HG02973 (cell line): ENCODE data around the gene PHF14.

Source experiments
- ATAC-seq: cut with Tn5 transposase; IDR thresholded peaks from one replicate; pipeline ENCODE4 v1.9.1; 2021; ENCODE audit warnings: moderate library complexity; ENCODE audit not compliant: unreplicated experiment

Gene PHF14

DNA sequence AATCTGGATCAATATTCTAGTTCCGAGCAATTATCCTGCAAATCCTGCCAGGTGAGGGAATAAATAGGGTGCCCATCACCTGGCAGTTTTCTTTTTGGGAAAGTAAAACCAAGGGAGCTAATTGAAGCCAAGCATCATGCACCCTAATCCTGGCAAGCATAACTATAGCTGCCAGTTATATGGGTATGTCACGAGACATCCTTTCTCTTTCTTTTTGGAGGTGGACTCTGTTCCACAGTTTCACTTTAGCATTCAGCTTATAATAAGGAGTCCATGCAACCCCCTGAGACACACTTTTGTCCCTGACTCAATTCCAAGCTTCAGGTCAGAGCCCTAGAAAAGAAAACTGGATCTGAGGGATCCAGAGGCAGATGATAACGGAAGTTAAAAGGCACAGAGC is 222.5 kb downstream of the PHF14 start:
- no peak for ATAC-seq

DNA sequence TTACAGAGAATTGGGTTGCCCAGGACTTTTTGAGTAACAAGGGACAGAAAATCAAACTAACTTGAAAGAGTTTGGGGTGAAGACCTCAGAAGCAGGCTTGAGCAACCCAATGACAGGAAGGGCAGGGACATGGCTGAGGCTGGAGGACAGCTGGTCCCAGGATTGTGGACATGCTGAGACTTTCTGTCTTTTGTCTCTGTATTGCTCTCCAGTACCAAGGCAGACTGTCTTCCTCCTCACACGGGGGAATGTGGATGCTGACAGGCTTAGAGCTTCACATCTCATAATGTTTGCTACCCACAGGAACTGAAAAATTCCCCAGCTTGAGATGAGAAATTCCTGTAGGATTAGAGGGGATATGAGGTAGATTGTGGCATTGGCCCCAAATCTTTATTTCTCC is 229.6 kb downstream of the PHF14 start:
- no peak for ATAC-seq

DNA sequence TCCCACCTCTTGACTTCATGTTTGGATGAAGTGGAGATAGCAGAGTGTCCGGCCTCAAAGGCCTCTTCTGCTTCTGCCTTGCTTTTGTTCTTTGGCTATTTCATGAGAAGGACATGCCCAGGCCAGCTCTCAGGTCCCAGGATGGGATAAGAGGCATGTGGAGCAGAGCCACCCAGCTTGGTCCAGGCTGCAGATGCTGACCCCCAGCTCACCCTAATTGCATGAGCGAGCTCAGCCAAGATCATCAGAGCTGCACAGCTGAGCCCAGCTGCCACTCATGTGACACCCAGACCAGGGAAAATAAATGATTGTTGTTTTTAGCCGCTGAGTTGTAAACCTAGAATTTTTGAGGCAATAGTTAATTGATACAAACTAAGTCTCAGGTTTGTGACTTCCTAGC is 230.0 kb downstream of the PHF14 start:
- ATAC-seq = no peak

DNA sequence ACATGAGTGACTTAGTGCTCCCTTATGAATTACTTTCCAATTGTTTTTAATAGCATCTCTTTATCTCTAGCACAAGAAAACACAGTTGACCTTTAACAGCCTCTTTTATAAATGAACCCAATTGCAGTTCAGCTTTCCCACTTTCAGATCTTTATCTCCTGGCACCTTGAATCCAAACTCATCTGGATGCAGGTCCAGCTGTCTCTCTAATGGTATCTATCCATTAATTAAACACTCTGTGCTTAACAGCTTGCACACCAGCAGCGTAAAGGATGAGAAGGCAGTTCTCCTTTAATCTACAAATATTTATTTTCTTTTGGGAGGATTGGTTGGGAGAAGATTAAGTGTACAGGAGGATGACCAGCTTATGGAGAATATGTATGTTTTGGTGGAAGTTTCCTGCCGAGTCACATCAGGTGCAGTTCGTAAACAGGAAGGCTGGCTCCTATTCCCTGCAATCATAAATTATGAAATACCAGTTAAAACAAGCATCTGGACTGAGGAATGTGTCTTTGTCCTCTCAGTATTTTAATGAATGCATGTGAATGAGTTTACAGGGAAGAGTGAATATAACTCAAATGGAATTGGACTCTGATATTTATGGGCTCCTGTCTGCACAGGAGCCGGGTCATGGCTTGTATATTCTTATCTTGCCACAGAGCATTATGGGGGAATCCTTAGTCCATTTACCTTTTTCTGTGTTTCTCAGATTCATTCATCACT is 232.7 kb downstream of the PHF14 start:
- no peak for ATAC-seq

DNA sequence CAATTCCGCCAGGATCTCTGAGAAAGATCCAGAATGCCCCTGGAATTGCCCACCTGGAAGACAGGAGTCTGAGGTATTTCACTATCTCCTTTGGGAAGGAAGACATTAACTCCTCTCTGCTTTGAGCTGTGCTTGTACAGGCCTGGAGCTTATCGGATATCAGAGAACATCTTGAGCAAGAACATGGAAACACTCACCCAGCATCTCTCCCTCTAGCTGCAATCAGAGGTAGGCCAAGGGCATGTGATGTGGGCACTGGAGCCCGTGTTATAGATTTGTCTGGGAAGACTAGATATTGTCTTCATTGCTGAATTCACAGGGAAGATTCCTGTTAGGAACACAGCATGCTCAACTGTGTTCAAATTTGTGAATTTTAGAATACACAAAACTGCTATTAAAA is 233.9 kb downstream of the PHF14 start:
- no peak for ATAC-seq

DNA sequence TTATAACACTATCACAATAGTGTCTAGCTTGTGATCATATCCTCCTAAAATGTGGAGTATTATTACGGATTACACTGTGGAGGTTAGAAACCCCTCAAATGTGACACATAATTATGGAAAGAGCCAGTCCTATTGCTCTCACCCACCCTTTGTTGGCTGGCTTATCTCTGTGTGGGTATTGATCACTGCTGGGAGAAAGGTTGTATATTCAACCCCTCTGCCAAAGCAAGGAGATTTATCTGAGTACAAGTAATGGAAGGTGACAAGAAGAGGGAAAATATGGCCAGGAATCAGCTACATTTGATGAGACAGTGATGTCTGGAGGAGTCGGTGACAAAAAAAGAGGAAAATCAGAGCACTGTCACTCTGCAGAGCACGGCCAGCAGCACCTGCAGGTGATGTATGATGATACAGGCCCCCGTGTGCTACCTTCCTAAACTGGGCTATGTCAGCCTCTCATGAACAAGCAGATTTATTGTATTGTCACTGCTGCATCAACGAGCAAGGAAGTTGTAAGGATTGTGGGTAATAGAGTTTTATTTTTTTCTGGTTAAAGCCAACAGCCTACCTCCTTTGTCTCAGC is 235.3 kb downstream of the PHF14 start:
- no peak for ATAC-seq

DNA sequence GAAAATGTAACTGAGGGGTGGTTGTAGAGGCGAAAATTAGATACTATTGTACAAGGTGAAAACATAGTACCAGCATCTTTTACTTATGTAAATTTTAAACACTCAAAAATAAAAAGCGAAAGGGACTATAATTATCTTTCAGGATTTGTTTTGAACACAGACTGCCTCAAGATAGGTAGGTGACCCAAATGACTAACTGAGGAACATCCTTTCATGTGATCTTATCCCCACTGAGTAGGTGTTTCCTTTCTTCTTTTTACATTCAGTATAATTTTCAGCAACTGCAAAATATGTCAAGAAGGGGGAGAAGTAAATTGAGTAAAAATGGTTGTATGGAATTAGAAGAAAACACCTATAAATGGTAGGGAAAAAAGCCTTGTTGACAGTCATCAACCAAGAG is 236.7 kb downstream of the PHF14 start:
- ATAC-seq = no peak

DNA sequence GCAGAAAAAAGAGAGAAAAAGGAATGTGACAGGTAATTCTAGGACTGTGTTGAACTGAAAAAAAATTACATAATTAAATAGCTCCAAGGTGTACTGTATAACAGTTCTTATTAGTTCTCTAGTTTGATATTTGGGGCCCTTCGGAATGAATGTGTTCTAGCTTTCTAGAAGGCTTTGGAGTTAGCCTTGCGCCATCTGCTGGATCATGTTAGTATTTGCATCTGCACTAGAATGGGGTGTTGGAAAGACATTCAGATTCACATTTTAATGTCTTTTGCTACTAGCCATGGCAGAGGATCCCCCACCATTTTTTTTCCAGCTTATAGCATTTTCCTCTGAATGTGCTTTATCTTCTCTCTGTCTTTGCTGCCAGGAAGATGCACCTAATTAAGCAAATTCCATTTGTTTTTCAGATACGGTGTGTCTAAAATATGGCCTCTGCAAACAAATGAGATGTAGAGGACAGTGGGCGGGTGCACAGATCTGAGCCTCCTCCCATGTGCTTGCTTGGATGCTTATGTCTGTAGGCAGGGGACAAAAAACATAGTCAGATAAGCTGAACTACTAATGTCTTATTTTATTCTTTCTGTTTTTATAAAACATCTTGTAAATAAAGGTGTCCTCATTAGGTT is 238.5 kb downstream of the PHF14 start:
- peak; percentile 88 for ATAC-seq

DNA sequence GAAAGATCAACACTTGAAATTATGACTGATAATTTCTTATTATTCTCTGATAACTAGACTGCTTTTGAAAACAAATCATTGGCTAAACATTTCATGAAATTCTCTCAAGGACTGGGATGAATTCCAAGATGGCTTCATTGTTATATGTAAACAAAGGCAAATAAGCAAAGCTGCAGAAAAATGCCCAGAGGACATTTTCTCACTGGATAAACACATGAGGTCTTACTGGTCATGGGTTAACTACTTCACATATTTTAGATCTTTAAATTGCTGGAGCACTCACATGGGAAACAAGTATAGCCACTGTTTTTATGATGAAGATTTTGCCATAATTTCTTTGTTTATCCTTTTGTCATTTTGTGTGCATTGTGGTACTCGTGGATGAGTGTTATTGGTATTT is 239.1 kb downstream of the PHF14 start:
- ATAC-seq = no peak

DNA sequence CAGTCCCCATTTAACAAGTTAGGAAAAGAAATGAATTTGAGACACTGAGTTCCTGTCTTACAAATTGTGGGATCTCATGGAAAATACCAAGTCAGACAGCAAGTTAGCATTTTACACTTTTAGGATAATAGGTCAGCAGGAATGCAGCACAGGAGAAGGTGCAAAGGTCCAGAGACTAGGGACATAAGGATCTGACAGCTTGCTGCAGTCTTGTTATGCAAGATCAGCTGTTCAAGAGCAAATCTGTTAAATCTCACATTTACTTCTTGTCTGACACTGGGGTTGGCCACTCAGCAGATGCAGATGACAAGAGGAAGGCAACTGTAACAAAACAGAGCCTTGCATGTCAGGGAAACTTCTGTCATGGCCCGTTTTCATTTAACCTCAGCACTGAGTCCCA is 239.6 kb downstream of the PHF14 start:
- ATAC-seq = no peak

DNA sequence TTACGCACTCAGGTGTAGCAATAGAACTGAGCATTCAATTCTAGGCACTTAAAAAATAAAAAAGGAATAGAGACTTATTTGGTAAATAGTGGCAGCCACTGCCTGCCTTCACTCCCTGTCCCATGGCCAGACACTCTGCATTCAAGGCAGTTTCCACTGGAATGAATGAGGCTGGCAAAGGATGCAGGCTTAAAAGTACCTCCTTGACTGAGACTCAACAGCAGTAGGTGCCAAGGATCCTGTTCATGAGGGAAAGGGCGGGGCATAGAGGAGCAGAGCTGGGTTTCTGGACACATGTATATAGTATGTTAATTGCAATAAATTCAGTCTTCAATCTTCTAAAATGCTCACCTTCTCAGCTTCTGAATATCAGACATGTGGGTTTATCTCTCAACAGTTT is 242.6 kb downstream of the PHF14 start:
- ATAC-seq = no peak

DNA sequence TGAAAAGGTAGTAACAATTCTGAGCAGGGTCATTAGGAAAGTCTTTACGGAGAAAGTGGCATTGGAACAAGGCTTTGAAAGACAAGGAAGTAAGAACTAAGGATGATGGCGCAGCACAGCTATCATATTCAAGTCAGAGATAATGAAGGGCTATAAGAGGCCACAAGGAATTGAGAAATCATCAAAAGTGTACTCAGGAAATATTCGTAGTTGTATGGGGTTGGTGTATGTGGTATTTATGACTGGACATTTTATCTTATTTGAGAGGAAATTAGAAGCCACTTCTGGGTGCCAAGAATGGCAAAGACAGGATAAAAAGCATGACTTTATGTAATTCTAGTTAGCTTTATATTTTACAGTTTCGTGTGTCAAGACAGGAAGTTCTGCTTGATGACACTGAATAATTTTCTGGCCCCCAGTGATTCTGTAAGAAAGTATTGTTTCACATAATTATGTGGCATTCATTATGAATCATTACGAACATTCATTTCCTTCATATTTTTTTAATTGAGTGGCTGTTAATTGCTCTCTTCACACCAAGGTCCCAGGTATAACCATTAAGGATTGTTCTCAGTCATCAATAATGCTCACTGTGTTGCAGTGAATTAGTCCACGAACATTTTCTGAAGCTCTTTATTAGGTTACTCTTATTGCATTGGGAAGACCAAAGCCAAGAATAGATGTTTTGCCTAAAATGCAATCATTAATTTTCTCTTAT is 244.3 kb downstream of the PHF14 start:
- ATAC-seq = no peak
